ENCODE measurements around the gene TPRA1. TPM values are rescaled to one million over a fixed set of nuclear protein-coding genes. Genes with fewer than 3 reads are reported as not detected.

The TPRA1 gene
- total RNA-seq, 2 donors from 2014 or later = 19.4 to 20.4 TPM

- DNase-seq (no peak), ATAC-seq (peak; percentile 51 to 60)
- intact Hi-C loops (cut with DNase I) = loop anchor here (5.0 to 10.0 kb wide), 3 partner anchors 792 to 1022 kb away; partner anchors contain the start of gene CHST13 (in 2 of the 2)
Measured at GRCh38 chr3:127546970-127547733, 43.4 kb downstream of the TPRA1 start.

- intact Hi-C loops (cut with DNase I) = loop anchor here (5.0 to 10.0 kb wide), 3 partner anchors 792 to 1022 kb away; partner anchors contain the start of gene CHST13 (in 2 of the 2)
- ATAC-seq = no peak
- no peak for DNase-seq
Measured at GRCh38 chr3:127546554-127546953, 44.0 kb downstream of the TPRA1 start.

- intact Hi-C loops (cut with DNase I) = loop anchor here (5.0 to 10.0 kb wide), 3 partner anchors 791 to 1021 kb away; partner anchors contain the start of gene CHST13 (in 2 of the 2)
- DNase-seq (no peak), ATAC-seq (no peak)
Measured at GRCh38 chr3:127545711-127546457, 44.6 kb downstream of the TPRA1 start.

- DNase-seq (no peak), ATAC-seq (no peak)
- intact Hi-C loops (cut with DNase I) = loop anchor here (5.0 to 10.0 kb wide), 3 partner anchors 790 to 1020 kb away; partner anchors contain the start of gene CHST13 (in 2 of the 2)
Measured at GRCh38 chr3:127545216-127545615, 45.3 kb downstream of the TPRA1 start.

GRCh38 chr3:127544803-127545201 lies 45.7 kb downstream of the TPRA1 start:
- ATAC-seq (no peak), DNase-seq (no peak)
- intact Hi-C loops (cut with DNase I) = loop anchor here (5.0 to 10.0 kb wide), 3 partner anchors 790 to 1020 kb away; partner anchors contain the start of gene CHST13 (in 2 of the 2)

- intact Hi-C loops (cut with DNase I) = loop anchor here (5.0 to 10.0 kb wide), 3 partner anchors 789 to 1019 kb away; partner anchors contain the start of gene CHST13 (in 2 of the 2)
- DNase-seq (peak; percentile 80), ATAC-seq (peak in 1 of 2 donors; percentile 48)
Measured at GRCh38 chr3:127544192-127544802, 46.2 kb downstream of the TPRA1 start.

GRCh38 chr3:127543441-127543840 lies 47.1 kb downstream of the TPRA1 start:
- no peak for ATAC-seq
- intact Hi-C loops (cut with DNase I) = loop anchor here (5.0 to 10.0 kb wide), 3 partner anchors 789 to 1019 kb away; partner anchors contain the start of gene CHST13 (in 2 of the 2)
- no peak for DNase-seq

- ATAC-seq (no peak), DNase-seq (no peak)
- intact Hi-C loops (cut with DNase I) = loop anchor here (5.0 to 10.0 kb wide), 3 partner anchors 788 to 1018 kb away; partner anchors contain the start of gene CHST13 (in 2 of the 2)
Measured at GRCh38 chr3:127542441-127542952, 48.0 kb downstream of the TPRA1 start.

GRCh38 chr3:127541320-127541719 lies 49.2 kb downstream of the TPRA1 start:
- intact Hi-C loops (cut with DNase I) = loop anchor here (5.0 to 10.0 kb wide), 3 partner anchors 787 to 1017 kb away; partner anchors contain the start of gene CHST13 (in 2 of the 2)
- no peak for DNase-seq
- no peak for ATAC-seq

- DNase-seq (no peak), ATAC-seq (no peak)
Measured at GRCh38 chr3:127539366-127540060, 51.0 kb downstream of the TPRA1 start.

GRCh38 chr3:127538569-127538968 lies 52.0 kb downstream of the TPRA1 start:
- intact Hi-C loops (cut with DNase I) = loop anchor here in 1 of 2 donors (10.0 kb wide), 1 partner anchor 554 kb away; the partner anchor contains the start of gene PLXNA1
- no peak for ATAC-seq

More at GRCh38 chr3:127539366-127540060, 51.0 kb downstream of the TPRA1 start:
- intact Hi-C loops (cut with DNase I) = loop anchor here (5.0 to 10.0 kb wide), 4 partner anchors 555 to 1015 kb away; partner anchors contain the start of genes CHST13 (in 2 of the 2) and PLXNA1 (in 1 of the 2)

GRCh38 chr3:127536830-127537812 lies 53.4 kb downstream of the TPRA1 start:
- DNase-seq (no peak), ATAC-seq (no peak)
- intact Hi-C loops (cut with DNase I) = loop anchor here in 1 of 2 donors (10.0 kb wide), 1 partner anchor 552 kb away; the partner anchor contains the start of gene PLXNA1

More at GRCh38 chr3:127538569-127538968, 52.0 kb downstream of the TPRA1 start:
- DNase-seq = no peak

GRCh38 chr3:127535901-127536829 lies 54.4 kb downstream of the TPRA1 start:
- DNase-seq (no peak), ATAC-seq (no peak)
- intact Hi-C loops (cut with DNase I) = loop anchor here in 1 of 2 donors (10.0 kb wide), 1 partner anchor 551 kb away; the partner anchor contains the start of gene PLXNA1

GRCh38 chr3:127535106-127535785 lies 55.3 kb downstream of the TPRA1 start:
- no peak for ATAC-seq
- no peak for DNase-seq
- intact Hi-C loops (cut with DNase I) = loop anchor here in 1 of 2 donors (10.0 kb wide), 1 partner anchor 550 kb away; the partner anchor contains the start of gene PLXNA1

GRCh38 chr3:127534564-127534963 lies 56.0 kb downstream of the TPRA1 start:
- DNase-seq (no peak), ATAC-seq (no peak)
- intact Hi-C loops (cut with DNase I) = loop anchor here in 1 of 2 donors (10.0 kb wide), 1 partner anchor 550 kb away; the partner anchor contains the start of gene PLXNA1

All from left cardiac atrium (tissue), 4 donors.